Stimulated activated CD8-positive, alpha-beta memory T cell treated with anti-CD3 and anti-CD28 coated beads, Interleukin-15, amount 100 ng/mL, for 48 hours (primary cell): Measurements from ENCODE around the gene AUTS2.

Experiments
- DNase-seq, 2 donors: peaks; one replicate each; pipeline ENCODE4 v3.0.0-alpha.2; 2020; ENCODE audit warnings: low read depth in 2 of 2

AUTS2 gene

GRCh38 chr7:69817841-69818635, 219.8 kb downstream of the AUTS2 start:
- no peak for DNase-seq

DNA sequence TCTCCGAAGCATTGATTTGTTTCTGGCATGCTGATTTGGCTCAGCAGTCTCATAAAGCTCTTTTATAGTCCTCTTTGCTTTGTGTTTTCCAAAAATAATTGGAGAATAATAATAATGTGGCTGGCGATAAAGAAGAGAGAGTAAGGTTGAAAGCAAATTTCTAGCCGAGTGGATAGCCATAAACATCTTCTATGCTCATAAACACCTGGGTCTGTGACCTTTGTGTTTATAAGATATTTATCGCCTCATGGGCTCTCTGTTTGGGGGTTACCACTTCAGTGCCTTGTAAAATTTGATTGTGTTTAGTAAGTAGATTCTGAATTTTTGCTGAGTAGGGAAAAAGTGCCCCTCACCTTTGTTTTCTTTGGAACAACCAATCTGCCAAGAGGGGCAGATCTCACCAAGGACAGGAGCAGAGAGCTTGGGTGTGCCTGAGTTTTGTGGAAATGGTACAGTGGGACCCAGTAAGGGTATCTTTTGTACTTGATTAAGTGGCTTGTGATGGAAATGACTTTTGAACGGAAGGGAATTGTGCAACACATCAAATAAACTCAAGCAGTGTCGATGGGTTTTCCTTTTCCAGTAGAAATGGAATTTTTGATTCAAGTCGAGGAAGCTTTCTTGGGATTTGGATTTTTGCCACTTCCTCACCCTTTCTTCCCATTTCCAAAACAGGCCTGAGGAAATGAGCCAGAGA, 220.5 kb downstream of the AUTS2 start:
- no peak for DNase-seq

- no peak for DNase-seq
Observed at GRCh38 chr7:69819333-69819705, 221.0 kb downstream of the AUTS2 start.

- DNase-seq, result no peak
Observed at GRCh38 chr7:69820479-69821192, 222.4 kb downstream of the AUTS2 start.

- DNase-seq, result no peak
Observed at GRCh38 chr7:69822386-69822785, 224.1 kb downstream of the AUTS2 start.

GRCh38 chr7:69823151-69823744, 225.0 kb downstream of the AUTS2 start:
- no peak for DNase-seq

DNA sequence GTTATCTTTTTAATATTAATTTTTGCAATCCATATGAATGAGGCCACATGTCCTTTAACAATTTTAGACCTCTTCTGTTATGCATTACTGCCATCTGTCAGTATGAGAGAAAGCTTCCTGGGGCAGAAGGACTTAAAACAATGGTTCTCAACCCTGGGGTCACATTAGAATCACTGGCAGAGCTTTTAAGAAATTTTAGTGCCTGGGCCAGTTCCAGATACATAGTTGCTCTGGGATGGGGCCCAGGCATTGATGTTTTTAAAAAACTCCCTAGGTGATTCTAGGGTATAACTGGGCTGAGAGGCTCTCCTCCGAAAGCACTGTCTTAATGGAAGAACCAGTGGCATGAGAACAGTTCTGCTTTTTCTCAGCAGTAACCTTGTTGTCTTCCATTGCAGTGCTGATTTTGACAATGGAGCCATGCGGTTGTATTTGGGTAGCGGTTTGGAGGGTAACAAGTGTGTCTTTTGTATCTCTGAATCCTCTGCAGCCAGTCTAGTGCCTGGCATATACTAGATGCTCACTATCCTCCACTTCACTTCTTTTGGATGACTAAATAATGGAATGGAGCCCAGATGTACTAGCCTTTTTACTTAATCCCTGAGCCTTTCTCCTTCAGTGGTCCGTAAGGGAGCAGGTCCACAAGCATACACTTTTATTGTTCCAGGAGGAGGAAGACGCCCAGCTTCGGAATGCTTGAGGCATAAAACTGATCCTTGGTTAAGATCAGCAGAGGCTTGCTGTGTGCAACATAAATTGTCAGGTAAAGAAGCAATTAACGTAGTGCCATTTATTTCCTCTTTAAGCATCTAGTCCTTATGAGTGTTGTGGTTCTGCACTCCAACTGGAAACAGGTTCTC, 227.1 kb downstream of the AUTS2 start:
- no peak for DNase-seq

GRCh38 chr7:69826283-69826682, 228.0 kb downstream of the AUTS2 start:
- DNase-seq, result no peak

GRCh38 chr7:69827140-69827539, 228.9 kb downstream of the AUTS2 start:
- DNase-seq, result no peak

DNA sequence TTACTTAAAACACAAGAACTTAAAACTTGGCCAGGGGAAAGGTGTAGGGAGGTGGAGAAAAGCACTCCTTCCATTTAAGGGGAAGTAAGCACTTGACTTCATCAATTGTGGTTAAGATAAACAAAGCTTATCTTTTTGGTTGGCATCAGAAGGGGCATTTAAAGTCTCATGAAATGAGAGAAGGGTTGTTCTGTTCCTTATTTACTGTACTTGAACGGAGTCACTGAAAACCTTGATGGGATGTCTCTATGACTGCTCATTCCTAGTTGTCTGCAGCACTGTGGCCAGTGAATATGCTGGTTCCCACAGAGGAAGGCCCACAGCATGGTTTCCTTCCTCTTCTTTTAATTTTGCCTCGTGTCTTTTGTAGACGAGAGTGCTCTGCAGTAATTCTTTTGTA, 229.3 kb downstream of the AUTS2 start:
- no peak for DNase-seq

GRCh38 chr7:69832356-69832755, 234.1 kb downstream of the AUTS2 start:
- DNase-seq, result no peak

DNA sequence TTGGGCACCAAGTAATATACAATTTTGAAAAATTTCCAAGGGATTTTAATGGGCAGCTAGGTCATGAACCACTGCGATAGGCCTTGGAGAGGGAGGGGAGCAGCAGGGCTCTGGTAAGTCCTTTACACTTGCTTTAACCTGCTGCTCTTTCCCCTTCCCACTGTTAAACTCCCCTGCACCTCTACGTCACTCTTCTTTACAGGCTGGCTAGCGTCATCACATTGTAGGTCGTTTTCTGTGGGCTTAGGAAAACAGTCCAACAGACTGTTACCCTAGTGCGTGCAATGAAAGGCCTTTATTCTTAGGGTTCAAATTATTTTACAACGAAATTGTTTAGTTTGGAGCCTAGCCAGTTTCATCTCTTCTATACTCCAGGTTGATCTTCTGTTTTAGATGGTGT, 235.7 kb downstream of the AUTS2 start:
- DNase-seq, result no peak

DNA sequence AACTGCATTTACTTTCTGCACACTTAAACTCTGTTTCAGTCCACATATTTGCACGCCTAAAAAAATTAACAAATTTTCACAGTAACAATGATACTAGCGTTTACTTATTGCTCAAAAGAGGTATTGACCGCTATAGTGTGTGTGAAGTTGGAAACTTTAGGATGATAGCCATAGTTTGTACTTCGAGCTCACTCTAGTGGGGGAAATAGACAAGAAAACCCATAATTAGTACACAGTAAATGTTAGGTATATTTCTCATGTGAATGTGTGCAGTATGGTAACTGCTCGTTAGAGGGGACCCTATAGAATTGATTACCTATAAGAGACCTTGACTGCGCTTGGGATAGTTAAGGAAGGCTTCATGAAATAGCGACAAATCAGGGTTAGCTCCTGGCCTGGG, 238.4 kb downstream of the AUTS2 start:
- DNase-seq, result no peak

GRCh38 chr7:69837387-69838068, 239.3 kb downstream of the AUTS2 start:
- DNase-seq, result no peak

GRCh38 chr7:69839782-69840181, 241.5 kb downstream of the AUTS2 start:
- no peak for DNase-seq

GRCh38 chr7:69840248-69840647, 242.0 kb downstream of the AUTS2 start:
- no peak for DNase-seq

DNA sequence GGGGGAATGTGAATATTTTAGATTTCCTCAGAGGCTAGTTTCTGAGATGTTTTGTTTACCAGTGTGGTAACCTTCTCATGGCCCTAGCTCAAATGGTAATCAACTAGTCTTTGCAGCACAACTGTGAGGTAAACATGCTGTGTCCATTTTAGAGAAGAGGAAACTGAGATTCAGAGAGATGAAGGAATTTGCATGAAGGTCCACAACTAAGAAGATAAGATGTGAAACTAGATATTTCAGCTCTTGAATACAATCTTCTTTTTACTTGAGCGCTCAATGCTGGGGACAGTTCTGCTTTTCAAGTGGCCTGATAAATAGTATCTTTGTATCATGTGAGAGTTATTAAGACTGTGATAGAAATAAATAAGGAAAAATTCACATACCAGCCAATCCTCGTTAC, 245.4 kb downstream of the AUTS2 start:
- no peak for DNase-seq

DNA sequence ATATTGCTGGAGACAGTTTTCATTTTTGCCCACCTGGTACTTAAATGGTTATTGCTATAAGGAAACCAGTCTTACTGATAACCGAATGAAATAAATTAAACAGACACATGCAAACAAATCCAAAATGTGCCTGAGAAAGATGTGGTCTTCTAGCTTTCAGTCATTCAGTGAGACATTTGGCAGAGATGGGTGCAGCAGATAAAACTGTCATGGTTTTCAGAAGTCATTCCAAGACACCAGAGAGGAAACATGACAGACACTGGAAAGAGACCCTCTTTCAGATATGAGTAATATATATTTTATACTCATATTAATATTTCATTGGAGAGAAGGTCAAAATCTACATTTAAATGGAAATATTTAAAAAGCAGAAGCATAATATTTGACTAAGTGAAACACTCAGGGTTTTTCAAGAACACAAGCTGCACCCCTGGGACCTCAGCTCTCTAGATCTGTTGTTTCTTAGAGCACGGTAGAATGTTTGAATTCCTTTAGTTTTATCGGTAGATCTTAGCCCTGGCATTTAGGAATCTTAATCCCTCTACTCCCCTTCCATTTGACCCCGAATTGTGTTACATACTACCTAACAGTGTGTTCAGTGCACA, 246.1 kb downstream of the AUTS2 start:
- no peak for DNase-seq

DNA sequence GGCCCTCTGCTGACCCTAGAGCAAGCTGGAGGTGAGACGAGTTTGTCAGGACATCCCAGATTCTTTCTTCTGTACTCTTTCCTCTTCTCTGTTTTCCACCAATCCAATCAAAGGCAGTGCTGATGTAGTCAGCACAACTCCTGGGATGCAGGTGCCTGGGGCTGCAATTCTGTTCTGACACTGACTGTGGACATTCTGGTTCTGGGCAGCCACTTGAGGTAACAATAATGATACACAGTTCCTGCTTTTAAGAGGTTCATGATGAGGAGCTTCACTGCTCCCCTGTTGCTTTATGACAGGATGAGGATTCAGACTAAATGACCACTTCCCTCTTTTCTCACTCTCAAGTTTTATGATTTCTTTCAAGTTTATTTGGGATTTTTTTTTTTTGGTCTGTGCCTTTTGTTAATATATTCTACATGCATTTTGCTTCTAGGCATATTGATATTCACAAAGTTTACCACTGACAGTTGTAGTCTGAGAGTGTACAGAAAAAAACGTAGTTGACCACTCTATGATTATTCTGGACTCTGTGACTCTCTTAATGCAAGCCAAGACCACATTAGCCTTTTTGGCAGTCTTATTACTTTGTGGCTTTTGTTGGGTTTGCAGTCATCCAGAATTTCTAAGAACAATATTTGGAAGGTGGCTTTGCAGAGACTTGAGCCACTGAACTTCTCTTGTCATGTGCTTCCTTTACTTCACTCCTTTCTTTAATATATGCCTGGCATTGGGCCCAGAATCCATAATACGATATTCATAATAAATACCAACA, 247.6 kb downstream of the AUTS2 start:
- no peak for DNase-seq
